ENCODE results near the gene SUPT20HL2.
"Not testable (repeated sequence)": the region's sequence is repeated elsewhere in the genome, so short reads cannot be mapped to it uniquely, and the experiment has no call there.

Gene SUPT20HL2

DNA sequence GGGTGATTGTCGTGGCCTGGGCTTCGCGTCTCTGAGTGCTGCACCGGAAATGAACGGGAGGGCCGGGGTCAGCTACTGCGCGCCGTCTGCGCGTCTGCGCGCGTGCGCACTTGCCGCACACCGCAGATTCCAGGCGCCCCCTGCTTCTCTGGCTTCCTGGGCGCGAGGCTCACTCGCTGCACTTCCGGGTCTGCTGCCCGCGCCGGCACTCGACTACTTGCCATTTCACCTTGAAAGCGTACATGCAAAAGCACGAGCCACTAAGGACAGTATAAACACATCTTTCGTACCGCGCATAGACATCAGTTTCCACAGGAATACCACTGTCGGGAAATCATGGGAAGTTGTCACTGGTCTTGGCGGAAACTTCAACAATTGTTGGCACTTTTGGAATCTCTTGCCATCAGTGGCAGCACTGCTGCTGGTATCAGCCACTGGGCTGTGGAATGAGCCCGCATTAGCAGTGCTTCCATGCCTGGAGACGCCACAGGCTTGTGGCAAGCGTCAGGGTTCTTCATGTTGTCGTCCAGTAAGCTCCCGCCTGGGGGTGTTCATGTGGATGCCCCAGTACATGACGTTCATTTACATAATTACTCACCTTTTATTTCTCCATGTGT is at the start of gene SUPT20HL2:
Gene SUPT20HL2 (minus strand): TSS at position 51 of the 617 bp plus-strand sequence. CDS start 754 bp downstream, outside the sequence.
- Histone ChIP-seq H3K27ac (no peak within 1 kb of the TSS), H3K4me3 (no peak within 1 kb of the TSS)

DNA sequence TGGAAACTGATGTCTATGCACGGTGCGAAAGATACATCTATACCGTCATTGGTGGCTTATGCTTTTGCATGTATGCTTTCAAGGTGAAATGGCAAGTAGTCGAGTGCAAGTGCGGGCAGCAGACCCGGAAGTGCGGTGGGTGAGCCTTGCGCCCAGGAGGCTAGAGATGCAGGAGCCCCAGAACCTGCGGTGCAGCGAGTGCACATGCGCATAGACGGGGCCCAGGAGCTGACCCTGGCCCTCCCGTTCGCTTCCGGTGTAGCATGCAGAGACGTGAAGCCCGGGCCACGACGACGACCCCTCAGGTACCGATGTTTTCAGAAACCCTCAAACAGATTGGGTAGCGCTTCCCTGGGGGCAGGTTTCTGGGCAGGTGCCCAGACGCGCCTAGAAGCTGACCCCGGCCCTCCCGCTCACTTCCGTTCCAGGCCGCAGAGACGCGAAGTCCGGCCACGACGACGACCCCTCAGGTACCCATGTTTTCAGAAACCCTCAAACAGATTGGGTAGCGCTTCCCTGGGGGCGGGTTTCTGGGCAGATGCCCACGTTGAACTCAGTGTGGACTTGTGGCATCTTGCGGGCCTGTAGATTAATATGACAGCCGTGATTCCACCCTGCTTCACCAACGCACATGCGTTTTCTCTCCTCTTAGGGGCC is 48.3 kb upstream of the SUPT20HL2 start:
- not testable (repeated sequence) for H3K27ac ChIP-seq, H3K4me3 ChIP-seq

DNA sequence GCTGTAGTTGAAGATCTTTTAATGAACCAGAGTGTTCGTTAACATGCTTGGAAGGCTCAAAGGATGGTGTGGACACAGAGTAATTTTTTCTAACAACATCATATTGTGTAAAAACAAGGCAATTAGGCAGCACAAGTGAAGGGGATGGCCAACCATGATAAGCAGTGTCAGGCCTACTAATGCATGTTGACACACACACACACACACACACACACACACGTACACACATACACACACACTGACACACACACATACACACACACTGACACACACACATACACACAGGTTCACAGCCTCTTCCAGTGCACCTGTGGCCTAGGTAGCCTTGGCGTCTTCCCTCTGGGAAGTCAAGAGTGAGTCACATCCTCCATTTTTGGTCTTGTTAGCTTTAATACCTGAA is 46.4 kb upstream of the SUPT20HL2 start, which contains the start of gene SUPT20HL1:
Gene SUPT20HL1 (plus strand): TSS at position 368 of the 400 bp plus-strand sequence. CDS start 2,122 bp downstream, outside the sequence.
- H3K27ac ChIP-seq = no peak within 1 kb of the TSS
- no peak within 1 kb of the TSS for H3K4me3 ChIP-seq

DNA sequence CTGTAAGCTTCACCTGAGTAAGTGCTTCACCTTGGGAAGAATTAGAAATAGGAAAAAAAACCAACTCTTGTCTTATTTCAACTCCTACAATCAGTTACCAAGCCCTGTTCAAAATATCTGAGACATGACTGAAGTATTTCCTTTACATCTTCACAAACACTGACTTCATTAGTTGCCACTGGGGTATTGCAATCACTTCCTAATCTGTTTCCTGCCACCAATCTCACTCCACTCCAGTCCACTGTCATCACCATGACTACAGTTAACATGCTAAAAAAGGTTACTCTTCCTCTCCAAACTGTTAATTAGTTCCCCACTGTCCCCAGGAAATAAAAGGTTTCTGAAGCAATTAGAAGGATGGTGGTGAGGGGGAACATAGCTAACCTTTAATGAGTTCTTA is 43.2 kb upstream of the SUPT20HL2 start:
- Histone ChIP-seq H3K27ac (no peak overlapping the region), H3K4me3 (no peak overlapping the region)

- Histone ChIP-seq H3K4me3 (no peak overlapping the region), H3K27ac (no peak overlapping the region)
Observed at GRCh38 chrX:24355095-24355494, 41.2 kb upstream of the SUPT20HL2 start.

- no peak overlapping the region for H3K27ac ChIP-seq
- H3K4me3 ChIP-seq = no peak overlapping the region
Observed at GRCh38 chrX:24350217-24350616, 36.3 kb upstream of the SUPT20HL2 start.

DNA sequence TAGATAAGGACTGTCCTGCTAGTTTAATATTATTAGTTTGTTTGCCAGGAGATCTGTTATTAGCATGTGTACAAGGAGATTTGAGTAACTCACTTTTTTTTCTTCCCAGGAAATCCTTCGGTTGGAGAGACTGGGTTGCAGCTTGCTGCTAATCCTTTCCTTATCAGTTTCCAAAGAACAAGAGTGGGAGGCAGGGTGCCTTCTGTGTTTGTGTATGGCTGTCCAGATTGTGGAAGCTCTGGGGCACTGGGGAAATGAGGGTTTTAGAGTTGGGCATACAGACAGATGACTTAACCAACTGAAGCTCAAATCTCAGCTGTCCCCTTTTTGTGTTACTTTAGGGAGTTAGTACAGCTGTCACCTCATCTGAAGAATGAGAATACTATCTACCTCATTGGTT is 34.0 kb upstream of the SUPT20HL2 start:
- no peak overlapping the region for H3K27ac ChIP-seq
- no peak overlapping the region for H3K4me3 ChIP-seq

- H3K27ac ChIP-seq = no peak overlapping the region
- no peak overlapping the region for H3K4me3 ChIP-seq
Observed at GRCh38 chrX:24343719-24344118, 29.9 kb upstream of the SUPT20HL2 start.

GRCh38 chrX:24341795-24342194 is 27.9 kb upstream of the SUPT20HL2 start:
- H3K4me3 ChIP-seq = no peak overlapping the region
- H3K27ac ChIP-seq = no peak overlapping the region

DNA sequence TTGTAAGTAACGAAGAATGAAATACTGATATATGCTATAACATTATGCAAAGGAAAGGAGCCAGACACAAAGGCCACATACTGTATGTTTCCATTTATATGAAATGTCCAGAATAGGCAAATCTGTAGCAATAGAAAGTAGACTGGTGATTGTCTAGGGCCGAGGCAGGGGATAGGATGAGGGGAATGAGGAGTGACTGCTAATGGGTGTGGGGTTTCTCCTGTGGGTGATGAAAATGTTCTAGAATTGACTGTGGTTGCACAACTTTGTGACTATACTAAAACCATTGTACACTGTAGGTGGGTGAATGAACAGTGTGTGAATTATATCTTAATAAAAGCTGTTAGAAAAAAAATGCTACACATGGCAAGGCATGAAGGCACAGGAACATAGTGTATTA is 26.6 kb upstream of the SUPT20HL2 start:
- H3K27ac ChIP-seq = no peak overlapping the region
- no peak overlapping the region for H3K4me3 ChIP-seq

DNA sequence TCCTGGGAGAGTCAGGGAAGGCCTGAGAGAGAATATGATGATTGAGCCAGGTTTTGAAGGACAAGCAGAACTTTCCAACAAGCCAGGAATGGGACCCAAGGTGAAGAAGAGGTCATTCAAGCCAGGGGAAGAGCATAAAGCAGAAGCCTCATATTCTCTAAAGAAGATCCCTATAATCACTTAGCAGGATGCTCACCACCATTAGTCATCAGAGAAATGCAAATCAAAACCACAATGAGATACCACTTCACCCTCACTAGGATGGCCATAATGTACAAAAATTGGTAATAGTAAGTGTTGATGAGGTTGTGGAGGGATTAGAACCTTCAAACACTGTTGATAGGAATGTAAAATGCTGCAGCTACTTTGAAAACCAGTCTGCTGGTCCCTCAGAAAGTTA is 26.0 kb upstream of the SUPT20HL2 start:
- Histone ChIP-seq H3K27ac (no peak overlapping the region), H3K4me3 (no peak overlapping the region)

DNA sequence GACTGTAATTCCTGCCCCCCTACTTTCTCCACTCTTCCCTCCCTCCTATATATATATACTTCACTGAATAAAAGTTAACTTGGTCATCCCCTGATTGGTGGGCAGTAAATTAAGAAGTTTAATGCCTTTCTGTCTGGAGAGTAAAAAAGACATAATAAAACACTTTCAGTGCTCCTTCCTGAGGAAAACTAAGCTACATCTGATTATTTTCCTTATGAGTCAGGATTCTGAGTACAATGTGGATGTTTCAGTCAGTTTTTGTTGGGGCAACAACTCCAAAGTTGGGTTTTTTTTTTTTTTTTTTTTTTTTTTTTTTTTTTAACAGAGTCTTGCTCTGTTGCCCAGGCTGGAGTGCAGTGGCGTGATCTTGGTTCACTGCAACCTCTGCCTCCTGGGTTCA is 22.0 kb upstream of the SUPT20HL2 start:
- Histone ChIP-seq H3K27ac (no peak overlapping the region), H3K4me3 (no peak overlapping the region)

DNA sequence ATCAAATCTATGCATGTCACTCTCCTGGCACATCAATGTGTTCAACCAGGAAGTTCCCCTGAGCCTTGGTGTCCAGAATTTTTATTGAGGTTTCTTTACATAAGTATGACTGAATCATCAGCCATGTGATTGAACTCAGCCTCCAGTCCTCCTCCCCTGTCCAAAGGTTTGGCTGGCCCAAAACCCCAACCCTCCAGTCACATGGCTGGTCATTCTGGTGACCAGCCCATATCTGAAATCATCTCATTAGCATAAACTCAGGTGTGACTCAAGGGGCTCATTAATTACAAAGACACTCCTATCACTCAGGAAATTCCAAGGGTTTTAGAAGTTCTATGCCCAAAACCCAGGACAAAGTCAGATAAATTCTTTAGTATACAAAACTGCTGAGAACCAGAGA is 20.6 kb upstream of the SUPT20HL2 start:
- H3K27ac ChIP-seq = no peak overlapping the region
- no peak overlapping the region for H3K4me3 ChIP-seq

GRCh38 chrX:24333371-24333770 is 19.5 kb upstream of the SUPT20HL2 start:
- no peak overlapping the region for H3K27ac ChIP-seq

DNA sequence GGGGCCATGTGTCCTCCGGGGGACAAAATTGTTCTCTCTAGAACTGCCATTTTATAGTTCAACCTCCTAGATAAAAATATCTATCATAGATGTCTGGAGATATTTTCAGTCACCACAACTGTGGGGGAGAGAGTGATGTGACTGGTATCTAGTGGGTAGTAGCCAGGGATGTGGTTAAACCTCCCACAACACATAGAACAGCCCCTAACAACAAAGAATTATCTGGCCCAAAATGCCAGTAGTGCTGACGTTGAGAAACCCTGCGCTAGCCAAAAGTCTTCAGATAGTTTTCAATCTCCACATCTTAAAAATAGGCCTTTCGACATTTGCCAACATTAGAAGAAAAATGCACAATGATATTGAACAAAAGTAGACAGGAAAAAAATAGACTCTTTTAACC is 19.0 kb upstream of the SUPT20HL2 start:
- no peak overlapping the region for H3K27ac ChIP-seq
- no peak overlapping the region for H3K4me3 ChIP-seq

More at GRCh38 chrX:24333371-24333770, 19.5 kb upstream of the SUPT20HL2 start:
- H3K4me3 ChIP-seq = no peak overlapping the region

DNA sequence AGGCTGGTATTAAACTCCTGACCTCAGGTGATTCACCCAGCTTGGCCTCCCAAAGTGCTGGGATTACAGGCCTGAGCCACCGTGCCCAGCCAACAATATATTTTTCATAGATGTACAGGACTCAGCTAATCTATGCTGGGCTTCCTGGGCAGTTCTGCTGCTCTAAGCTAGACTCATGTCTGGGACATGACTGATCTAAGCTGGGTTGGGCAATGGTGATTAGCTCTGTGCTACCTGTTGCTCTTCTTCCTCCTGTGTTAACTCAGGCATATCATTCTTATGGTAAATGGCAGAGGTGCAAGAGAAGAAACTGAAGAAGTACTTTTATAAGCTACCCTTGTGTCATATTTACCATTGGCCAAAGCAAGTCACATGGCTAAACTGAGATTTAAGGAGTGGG is 11.4 kb upstream of the SUPT20HL2 start:
- Histone ChIP-seq H3K4me3 (no peak overlapping the region), H3K27ac (no peak overlapping the region)

DNA sequence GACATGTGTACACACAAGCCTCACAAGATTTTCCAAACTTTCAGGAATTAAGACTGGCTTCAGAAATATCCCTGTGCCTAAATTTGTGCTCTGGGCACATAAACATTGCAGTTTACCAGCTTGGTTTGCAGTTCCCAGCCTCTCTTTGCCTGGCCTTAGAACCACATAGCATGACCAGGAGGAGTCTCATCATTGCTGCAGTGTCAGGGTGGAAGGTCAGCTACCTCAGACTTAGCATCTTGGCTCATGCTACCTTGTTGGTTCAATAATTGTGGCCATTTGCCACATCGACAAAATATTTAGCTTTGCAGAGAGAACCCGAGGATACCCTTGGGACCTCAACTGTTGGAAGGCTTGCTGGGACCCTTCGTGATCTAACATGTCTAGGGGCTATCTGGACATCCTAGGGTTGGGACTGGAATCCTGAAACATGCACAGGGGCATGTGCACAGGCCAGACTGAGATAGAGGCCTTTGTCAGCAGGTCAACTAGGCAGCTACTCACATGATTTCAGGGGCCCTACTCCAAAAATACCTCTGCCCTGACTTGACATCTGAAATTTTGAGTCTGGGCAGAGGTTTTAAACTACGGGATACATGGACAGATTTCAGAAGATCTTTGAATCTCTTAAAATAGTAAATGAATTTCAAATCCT is 8.0 kb upstream of the SUPT20HL2 start:
- Histone ChIP-seq H3K4me3 (no peak overlapping the region), H3K27ac (no peak overlapping the region)

DNA sequence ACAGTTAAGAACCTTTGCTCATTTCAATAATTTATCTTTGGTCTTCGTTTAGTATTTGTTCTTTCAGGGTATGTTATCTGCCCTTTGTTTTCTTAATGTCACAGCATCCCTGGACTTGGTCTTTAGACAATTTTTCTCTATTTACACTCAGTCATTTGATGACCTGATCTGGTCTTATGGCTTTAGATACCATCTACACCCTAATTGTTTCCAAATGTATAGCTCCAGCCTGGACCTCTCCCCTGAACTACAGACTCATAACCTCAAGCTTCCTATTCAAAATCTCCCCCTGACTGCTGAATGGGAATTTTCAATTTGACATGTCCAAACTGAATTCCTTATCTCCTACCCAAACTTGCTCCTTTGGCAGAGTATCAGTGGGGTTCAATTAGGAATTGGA is 3.7 kb upstream of the SUPT20HL2 start:
- Histone ChIP-seq H3K4me3 (no peak overlapping the region), H3K27ac (no peak overlapping the region)

GRCh38 chrX:24316111-24316510 is 2.2 kb upstream of the SUPT20HL2 start:
- no peak overlapping the region for H3K27ac ChIP-seq

DNA sequence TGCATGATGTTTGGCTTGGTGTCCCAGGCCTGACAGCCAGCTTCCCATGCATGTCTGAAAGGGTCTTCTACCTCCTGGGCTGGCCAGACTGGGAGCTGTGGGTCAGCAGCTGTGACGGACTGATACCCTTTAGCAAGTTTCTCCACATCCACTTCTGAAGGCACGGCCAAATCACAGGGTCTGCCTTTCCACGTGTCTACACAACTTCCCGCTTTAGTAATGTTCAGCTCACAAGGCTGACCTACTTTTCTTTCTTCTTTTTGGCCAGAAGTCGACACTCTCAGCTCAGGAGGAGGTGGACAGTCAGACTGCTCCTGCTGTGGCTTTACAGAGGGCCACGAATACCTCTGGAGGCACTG is 1.6 kb downstream of the SUPT20HL2 start:
- H3K4me3 ChIP-seq, H3K27ac ChIP-seq: not testable (repeated sequence)

More at GRCh38 chrX:24316111-24316510, 2.2 kb upstream of the SUPT20HL2 start:
- H3K4me3 ChIP-seq = no peak overlapping the region

Data from skin epidermis (tissue), 12 donors.